GM19351 (cell line): ENCODE measurements around the gene SLC12A8.

ENCODE experiments used
- ATAC-seq: cut with Tn5 transposase; IDR thresholded peaks from one replicate; pipeline ENCODE4 v1.9.1; 2021; ENCODE audit warnings: mild to moderate bottlenecking, moderate library complexity; ENCODE audit not compliant: unreplicated experiment

SLC12A8 gene

DNA sequence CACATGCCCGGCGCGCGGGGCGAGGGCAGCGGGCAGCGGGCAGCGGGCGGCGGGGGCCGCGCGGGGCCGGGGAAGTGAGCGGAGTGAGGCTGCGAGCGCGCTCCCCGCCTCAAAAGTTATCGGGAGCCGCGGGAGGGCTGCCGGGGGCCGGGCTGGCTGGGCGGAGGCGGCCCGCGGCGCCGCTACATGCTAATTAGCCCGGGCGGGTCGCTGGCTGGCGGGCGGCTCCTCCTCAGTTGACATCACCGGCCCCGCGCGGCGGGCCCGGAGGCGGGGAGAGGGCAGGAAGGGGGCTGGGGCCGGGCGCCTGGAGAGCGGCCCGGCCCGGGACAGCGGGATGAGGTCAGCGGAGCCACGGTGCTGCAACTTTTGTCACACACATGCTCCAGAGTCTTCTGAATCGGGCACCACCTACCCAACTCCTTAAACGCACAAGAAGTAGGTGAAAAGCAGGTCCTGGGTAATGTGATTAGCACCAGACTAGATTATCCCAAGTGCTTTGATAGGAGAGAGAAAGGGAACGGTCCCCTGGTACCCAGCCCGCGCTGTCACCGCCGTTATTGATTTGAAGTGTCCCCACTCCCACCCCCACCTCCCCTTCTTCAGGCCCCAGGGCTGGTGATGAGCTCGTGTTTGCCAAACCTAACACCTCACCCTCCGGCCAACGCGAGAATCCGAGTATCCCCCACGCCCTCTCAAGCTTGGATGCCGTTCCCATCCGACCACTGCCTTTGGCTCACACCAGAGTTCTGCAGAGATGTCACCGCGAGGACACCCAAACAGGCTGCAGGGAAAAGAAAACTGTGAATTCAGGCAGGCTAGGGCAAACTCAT lies 156.4 kb downstream of the SLC12A8 start, which contains the start of gene HEG1:
Gene HEG1 (minus strand): TSS at position 85 of the 833 bp plus-strand sequence. CDS start 107 bp downstream, outside the sequence.
- ATAC-seq = peak; percentile 72

DNA sequence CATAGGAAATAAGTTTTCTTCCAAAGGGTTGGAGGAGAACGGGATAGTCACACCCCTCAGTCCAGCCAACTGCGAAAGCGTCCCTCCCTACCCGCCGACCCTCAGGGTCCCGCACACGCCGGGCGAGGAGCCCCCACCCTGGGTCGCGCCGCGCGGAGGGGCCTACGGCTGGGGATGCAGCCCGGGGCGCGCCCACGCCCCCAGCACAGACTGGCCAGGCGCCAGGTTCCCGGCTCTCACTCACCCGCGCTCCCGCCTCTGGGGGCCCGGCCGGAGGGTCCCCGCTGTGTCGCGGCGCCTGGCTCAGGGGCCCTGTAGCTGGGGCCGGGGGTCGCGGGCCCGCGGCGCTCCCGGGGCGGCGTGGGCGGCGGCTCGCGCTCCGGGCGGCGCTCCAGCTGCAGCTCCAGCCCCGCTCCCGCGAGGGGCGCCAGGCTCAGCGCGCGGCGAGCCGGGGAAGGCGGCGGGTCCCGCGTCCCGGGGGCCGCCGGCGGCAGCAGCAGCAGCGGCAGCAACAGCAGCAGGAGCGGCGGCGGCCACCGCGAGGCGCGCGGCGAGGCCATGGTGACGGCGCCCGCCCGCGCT lies 157.1 kb downstream of the SLC12A8 start:
- ATAC-seq = peak; percentile 21

DNA sequence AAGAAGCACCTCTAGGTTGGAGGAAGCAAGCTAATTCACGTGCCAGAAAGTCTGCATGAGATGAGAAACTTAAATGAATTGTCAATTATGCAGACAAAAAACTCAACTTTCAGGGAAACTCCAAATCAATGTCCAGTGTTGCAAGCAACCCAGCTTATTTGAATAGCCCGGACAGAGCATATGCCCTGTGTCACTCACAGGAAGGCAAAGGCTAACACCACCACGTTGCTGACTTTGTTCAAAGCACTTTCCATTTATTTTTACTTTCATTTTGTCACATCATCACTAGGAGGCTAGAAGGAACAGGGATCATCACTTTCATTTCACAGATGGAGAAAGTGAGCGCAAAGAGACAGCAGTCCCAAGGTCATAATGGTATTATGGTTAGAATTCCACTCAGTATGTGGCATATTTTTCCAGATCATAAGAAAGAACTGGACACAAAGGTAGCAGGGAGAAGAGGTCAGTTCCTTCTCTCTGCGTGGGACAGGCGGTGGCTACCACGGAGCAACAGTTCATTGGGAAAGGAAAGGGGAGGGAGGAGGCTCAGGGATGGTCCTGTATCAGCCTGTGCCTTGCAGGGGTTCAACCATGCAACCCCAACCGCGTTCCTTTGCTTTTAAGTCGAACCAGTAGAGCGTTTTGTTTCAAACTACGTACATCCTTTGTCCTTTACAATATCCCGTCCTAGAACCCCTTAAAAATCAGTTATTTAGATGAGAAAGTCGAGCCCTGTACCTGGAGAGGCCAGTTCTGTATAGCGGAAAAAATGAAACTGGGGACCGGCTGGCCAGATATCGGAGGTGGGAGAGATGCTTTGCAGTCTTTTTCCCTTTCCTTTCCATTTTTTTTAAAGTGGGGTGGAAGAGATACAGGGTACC lies 157.9 kb downstream of the SLC12A8 start:
- peak; percentile 37 for ATAC-seq

DNA sequence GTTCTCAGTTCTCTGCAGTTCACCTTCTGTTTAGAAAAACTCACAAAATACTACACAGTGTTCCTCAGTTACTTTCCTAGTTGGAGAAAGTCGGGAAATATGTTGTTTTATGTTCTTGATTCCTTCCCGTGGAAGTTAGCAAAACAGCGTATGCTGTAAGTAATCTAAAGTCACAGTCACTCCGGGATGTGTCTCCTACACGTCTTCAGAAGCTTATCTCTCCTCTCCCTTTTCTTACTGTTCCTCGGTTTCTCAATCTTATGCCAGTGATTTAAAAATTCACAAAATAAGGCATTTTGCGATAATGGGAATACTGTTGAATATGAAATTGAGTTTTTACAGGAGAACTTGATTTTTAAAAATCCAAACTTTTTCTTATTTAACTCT lies 158.5 kb downstream of the SLC12A8 start:
- ATAC-seq = no peak

DNA sequence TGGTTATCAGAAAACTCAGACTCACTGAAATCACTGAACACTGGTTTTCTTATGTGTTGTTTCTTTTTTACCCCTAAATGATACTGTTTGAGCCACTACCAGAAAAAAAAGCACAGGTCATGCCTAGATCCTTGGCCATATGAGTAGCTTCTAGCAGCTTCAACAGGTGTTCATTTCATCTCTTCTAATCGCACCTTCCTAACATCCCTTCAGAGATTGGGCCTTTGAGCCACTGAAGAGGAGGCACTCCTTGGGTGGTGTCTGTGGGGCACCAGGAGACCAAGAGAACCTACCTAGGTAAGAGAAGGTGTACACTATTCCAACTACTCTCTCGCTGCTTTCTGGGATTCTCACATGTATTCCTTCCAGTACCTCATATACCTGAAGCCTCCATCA lies 159.2 kb downstream of the SLC12A8 start:
- ATAC-seq = no peak

DNA sequence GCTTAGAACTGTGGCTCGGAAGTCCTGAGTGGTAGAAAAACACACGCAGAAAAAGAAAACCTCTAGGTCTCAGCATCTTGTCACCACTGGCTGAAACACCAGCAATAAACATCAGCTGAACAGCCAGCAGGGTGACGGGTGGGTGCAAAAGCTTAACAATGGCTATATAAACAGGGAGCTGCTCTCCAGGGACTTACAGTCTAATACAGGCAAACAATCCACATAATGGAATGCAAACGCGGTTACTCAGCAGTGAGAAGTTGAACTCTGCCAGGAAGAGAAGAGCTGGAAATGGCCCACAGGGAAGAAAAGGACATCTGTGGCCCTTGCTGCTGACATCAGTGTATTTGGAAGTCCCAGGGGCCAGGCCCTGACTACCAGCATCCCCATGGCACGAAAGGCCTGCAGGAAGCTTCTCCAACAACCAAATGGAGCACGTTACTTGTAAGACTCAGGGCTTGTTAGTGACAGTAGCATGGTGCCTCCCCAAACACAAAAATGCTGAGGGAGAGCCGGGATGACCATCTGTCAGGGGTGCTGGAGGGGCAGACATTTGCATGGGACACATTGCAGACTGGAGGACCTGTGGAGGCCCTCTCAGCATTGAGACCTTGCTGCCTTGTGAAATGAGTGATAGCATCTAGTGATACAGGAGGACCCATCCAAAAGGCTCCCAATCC lies 159.8 kb downstream of the SLC12A8 start:
- ATAC-seq = no peak

DNA sequence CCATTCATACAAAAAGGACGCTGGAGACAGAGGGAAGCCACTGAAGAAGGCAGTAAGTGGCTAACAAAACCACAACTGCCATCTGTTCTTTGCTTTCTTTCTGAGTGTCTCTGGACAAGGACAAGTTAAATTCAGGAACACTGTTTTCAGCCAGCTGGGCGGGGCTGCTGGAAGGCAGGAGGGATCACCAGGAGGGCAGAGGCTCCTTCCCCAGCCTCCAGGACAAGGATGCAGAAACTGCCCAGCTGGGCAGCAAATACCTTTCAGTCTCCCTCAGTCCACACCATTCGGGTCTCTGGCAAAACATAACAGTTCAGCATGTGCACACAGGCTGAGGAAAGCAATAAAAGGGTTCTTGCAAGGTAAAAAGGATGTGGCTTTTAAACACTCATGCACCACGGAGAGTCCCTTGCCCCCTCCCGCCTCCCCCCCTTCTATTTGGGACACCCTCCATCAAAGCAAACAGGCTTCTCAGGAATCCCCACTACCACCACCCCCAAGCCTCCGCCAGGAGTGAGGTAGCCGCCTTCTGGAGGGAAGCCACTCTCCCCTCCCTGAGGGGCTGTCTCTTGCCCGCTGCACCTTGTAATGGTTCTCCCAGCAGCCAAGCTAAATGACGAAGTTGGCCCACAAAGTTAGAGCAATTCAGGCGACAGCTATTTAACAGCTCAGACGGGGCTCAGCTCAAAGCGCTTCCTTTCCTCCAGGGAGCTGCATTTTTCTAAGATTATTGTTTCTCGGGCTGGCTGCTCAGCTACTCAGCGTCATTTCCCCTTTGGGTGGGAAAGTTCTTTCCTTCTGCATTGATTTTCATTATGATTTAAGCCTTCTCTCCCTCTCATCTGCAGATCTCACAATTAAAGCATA lies 160.6 kb downstream of the SLC12A8 start:
- no peak for ATAC-seq

DNA sequence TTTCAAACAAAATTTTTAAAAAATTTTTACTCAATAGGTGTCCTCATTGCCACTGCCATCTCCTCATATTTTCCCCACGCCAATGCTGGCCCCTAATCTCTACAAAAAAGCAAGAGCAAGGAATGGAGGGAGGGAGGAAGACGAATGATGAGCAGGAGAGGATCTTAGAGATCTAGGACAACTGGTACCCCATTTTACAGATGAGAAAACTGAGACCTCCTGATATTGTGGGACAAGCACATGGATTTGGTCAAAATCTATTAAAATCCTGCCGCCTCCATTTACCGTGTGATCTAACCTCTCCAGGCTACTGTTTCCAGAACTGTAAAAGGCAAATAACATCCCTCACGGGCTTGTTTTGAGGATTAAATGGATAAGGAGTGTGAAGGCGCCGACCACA lies 161.3 kb downstream of the SLC12A8 start:
- no peak for ATAC-seq

DNA sequence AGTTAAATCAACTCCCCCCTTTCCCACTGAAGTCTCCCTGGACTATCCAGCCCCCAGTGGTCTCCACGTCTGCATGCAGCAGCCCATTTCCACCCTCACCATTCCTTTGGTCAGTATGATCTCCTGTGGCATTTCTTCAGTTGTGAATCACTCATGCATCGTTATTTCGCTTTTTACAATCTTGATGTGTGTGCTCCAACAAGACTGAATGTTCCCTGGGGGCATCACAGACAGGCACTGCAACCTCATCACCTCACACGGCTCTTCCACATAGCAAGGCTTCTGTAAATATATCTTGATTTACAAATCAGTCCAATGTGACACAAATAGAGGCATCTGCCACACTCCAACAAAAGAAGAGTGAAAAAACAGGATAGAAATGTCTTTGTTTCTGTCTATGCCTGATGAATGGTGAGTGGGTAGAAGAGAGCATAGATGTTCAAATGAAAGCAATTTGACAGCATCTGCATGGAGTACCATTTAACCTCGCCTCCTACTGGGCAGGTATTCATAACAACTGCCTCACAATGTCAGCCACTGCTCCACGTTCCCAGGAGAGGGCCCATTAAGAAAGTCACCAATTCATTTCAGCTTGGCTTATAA lies 162.0 kb downstream of the SLC12A8 start:
- no peak for ATAC-seq

DNA sequence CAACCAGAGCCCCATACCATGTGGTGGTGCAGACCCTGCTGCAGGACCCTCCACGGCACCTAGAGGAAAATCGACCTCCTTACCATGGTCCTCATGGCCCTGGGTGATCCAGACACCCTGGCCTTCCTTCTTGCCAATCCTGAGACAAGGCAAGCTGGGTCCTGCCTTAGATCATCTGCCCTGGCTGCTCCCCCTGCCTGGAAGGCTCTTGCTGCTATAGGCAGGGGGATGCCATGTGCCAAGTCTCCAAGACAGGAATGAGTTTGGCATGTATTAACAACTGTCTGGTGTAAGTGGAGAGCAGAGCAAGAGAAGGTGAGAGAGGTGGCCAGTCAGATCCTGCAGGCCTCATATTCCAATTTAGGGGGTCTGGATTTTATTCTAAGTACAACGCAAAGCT lies 164.3 kb downstream of the SLC12A8 start:
- ATAC-seq = no peak

DNA sequence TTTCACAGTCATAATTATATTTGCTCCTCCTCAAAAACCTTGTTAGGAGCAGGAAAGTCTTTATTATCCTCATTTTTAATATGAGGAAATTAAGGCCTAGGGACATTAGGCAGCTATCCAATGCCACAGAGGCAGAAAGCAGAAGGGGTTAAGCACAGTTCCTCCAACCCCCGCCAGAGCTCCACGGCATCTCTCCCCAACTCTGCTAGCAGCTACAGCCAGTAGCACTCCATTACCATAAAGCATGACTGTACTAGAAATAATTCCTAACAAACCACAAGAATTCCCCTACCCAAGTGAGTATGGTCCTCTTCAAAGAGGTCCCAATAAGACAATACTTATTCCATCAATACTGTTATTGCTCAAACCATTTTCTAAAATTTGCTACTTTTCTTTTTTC lies 166.6 kb downstream of the SLC12A8 start:
- ATAC-seq = no peak

DNA sequence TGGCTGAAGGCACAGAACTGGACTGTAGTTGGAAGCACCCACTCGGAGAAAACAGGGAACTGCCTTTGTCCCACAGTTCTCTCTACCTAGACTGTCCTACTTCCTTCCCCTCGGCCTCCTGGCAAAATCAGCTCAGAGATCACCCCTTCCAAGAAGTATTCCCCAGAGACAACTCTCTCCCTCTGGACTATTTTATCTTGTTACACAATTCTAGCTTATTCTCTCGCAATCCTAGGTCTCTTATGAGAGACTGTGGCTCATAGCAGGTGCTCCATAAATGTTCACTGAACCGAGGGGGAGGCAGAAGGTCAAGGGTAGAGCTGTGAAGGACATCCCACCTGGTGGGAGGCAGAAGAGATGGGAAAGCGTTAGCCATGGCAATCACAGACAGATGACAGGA lies 167.4 kb downstream of the SLC12A8 start:
- no peak for ATAC-seq

DNA sequence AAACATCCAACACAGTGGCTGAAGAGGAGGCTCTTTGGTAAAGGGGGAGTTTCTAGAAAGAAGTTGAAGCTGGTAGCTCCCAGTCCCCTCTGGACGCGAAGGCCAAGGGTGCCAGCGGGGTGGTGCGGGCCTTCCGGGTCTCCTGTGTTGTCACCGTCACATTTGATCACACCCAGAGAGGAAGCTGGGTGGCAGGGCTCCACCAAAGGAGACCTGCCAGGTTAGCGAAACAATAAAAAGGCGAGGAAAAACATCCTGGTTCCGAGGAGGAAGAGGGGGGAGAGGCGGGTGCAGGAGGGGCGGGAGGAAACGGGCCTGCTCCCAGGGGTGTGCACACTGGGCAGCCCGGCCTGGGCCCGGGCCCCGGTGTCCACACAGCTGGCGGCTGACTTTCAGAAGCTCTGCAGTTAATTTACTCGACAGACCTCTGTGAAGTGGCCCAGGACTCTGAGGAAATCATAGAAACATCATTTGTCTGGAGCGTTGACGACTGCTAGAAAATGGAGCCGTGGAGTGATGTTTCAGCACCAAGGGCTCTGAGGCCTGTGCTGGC lies 168.9 kb downstream of the SLC12A8 start:
- no peak for ATAC-seq

DNA sequence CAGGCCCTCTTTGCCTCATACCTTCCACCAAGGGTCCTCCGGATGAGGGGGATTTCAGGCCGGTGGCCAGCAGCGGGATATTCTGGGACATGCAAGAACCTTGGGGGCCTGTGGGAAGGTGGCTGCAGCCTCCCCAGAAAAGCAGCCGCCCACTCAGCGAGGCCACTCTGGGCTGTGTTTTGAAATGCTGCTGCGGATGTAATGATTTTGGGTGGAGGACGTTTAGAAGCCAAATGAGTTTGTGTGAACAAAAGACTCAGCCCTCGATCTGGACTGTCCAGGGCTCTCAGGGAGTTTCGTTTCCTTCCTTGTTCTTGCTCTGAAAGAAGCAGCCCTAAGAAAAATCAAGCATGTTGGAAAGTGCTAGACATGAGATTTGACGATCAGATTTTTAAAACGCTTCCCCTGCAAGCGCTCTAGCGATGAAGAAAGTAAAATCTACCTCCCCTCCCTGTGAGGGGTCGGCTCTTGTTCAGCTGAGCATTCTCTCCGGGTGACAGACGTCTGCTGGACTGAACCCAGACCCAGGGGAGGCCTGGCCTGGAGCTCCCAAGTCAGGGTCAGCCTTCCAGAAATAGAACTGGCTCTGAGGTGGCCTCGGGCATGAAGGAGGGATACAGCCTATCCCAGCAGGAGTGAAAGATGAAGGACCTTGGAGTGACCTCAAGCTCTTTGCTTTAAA lies 169.7 kb downstream of the SLC12A8 start:
- no peak for ATAC-seq

DNA sequence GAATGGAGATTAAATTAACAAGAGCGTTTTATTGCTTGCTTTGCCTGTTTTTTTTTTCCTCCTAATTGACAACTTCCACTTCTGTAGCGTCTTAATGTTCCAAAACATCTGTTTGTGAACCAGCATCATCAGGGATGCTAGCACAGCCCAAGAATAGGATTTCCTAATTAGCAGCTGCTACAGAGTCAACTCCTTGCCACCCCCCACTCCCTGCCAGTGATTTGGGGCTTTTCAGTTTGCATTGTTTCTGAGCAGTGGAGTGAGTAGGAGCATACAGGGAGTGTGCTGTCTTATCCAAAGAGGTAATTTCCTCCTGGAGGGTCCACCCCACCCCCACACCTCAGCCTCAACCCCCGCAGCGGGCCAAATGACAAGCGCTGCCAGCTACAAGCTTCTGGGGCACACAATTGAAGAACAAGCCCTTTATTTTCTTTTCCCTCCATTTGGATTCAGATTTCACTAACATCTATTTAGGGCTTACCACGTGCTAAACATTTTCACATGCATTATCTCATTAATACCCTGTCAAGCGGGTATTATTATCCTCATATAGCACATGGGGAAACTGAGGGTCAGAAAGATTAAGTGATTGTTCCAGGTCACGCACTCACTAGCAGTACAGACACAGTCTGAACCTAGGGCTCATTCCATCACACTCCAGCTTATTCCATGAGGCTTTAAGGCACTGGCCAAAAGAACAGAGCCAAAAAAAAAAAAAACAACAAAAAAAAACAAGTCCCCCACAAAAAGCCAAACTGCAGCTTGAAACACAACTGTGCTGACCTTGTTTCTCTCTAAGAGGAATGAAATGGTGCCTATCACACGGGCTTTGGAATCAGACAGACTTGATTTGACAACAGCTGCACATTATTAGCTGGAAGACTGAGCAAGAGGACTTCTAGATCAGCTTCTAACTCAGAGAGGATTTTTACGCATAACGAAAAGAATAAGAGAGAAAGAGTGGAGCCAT lies 173.1 kb downstream of the SLC12A8 start:
- no peak for ATAC-seq

DNA sequence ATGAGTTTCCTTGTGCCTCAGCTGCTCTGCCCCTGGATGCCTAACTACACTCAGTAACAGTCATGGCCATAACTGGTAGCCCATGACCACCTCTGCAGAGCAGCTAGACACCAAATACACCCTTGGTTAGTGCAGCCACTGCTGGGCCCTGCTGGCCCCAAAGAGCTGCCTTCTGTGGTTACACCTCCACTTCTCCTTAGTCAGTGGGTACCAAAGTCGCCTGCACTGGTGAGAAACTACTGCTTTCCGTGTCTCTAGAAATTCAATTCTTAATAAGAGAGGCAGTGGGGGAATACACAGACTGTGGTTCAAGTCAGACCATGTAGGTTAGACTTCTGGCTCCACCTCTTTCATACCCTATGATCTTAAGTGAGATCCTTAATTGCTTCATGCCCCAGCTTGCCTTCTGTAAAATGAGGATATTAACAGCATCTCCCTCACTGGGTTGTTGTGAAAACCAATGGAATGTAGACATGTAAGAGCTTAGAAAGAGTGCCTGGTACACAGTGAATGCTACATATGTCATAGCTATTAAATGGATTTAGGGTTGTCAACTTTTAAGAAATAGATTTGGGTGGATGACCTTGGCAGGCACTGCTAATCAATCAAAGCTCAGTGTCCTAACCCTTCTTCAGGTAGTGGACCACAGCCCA lies 174.9 kb downstream of the SLC12A8 start:
- ATAC-seq = no peak

DNA sequence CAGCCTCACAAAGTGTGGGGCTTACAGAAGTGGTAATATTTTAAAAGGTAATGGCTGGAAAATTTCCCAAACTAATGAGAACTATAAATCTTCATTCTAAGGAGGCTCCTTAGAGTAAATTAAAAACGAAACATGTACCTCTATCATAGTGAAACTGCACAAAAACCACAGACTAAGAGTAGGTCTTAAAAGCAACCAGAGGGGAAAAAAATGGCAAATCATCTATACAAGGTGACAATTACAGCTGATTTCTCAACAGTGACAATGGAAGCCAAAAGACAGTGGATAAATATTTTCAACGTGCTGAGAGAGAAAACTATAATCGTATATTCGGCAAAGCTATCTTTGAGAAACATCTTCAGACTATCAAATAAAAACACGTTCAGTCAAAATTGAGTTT lies 177.3 kb downstream of the SLC12A8 start:
- peak; percentile 69 for ATAC-seq
